ENCODE results near the gene BCL2A1.
"Not testable (repeated sequence)": the region's sequence is repeated elsewhere in the genome, so short reads cannot be mapped to it uniquely, and the experiment has no call there.

BCL2A1 gene

DNA sequence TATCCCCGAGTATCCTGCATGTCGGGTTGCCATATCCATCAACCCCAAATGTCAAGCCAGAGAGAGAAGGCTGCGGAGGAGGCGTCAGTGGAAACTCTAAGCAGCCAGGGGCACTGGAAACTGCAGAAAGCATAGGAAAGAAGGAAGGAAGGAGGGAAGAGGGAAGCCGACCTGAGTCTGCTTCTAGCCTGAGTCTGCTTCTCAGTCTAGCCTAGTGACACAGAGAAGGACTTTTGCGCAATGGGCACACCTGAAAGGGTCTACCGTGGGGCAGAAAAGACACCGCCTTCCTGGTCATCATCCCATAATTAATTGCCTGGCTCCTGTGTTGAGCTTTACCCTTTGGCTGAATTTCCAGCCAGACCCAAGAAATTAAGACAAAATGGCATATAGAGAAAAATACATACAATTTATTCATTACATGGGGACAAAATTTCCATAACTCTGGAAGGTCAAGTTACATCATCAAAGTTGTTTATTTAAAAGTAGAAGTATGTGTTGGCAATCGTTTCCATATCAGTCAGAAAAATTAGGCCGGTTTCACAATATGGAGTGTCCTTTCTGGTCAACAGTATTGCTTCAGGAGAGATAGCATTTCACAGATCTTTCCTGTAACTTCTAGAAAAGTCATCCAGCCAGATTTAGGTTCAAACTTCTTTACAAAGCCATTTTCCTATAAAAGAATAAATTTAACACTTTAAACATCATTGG lies 10.3 kb downstream of the BCL2A1 start:
- DNase-seq (ENCODE audit: low read depth): no peak

DNA sequence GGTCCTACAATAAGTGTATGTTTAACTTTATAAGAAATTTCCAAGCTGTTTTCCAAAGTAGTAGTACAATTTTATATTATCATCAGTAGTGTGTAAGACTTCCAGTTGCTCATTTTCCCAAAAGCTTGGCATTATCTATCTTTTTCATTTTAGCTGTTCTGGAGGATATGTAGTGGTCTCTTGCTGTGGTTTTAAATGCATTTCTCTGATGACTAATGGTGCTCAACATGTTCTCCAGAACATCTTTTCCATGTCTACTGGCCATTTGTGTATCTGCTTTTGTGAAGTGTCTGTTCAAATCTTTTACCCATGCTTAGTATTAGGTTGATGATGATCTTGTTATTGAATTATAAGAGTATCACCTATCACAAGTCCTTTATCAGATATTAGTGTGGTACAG lies 13.3 kb downstream of the BCL2A1 start:
- DNase-seq (ENCODE audit: low read depth): no peak

DNA sequence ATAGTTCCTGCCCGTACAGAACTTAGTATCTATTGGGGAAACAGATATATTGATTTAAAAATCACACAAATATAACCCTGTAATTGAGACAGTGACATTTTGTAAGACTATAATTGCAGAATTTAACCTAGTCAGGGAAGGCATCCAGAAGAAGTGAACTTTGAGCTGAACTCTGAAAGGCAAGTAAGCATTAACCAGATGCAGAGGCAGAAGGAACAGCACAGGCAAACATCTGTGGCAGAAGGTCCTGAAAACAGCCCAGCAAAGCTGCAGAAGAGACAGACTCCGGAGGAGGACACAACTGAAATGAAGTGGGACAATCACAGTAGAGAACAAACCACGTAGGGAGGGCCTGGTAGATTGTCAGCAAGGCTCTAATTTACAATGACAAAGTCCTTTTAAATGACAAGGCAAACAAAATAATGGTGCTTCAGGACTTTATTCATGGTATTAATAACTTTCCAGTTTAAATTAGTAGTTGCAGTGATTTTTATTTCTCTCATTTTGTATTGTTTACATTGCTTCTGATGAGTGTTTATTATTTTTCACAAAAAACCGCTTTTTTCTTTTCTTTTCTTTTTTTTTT lies 14.5 kb downstream of the BCL2A1 start:
- no peak for DNase-seq (ENCODE audit: low read depth)

DNA sequence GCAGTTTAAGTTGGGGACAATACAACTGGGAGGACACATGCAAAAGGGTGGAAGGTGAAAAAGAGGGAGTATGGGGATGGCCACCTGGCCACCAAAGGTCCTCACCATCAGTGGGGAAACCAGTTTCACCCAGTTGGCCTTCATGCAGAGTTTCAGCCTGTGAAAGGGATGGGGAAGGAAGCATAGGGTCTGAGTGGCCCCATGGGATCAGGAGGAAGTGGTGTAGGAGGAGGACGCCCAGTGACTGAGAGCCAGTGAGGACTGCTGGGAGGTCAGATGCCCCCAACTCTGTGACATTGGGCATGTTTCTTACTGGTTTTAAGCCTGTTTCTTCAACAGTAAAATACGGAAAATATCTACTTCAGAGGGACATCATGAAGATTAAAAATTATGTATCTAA lies 16.3 kb downstream of the BCL2A1 start:
- DNase-seq (ENCODE audit: low read depth): no peak

DNA sequence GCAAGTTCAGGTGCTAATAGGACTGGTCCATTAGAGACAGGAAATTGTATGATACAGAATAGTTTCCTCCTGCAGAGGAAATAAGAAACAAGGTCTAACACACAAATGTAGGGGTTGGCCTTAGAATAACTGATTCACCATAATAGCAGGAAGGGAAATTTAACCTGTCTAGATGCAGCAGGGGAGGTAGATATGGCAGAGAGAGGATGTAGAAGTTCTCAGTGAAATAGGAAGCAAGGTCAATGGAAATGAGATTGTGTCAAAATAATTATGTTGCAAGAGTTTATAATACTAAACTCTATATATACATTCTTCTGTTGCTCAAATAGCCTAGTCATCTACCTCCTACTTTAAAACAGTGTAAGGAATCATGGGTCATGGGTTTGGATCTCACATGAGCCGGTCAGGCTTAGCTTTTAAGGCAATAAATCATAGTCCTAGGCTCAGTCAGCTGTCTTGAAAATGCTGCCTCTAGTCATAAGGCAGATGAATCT lies 17.0 kb downstream of the BCL2A1 start:
- DNase-seq (ENCODE audit: low read depth): no peak

DNA sequence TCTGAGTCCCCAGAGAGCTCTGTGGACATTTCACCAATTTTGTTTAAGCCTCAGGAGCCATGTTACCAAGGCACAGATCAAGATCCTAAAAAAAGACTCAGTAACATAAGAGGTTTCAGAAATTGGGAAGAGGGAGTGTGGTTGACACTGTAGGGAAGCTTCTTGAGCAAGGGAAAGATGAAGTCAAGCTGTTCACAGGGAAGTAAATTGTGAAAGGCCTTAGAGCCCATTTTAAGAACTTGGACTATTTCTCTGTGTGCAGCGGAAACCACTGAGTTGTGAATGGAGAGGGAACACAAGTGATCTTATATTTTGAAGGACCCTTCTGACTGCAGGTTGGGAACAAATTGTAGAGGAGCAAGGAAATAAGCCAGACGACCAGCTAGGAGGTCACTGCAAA lies 18.7 kb downstream of the BCL2A1 start:
- DNase-seq (ENCODE audit: low read depth): no peak

DNA sequence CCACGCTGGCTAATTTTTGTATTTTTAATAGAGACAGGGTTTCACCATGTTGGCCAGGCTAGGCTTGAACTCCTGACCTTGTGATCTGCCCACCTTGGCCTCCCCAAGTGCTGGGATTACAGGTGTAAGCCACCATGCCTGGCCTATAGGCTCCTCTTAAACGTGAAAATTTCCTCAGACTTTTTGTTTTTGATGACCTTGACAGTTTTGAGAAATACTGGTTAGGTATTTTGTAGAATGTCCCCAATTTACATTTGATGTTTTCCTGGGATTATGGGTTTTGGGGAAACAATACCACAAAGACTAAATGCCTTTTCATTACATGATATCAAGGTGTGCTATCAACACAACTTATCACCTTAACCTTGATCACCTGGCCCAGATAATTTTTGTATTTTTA lies 20.7 kb downstream of the BCL2A1 start:
- no peak for DNase-seq (ENCODE audit: low read depth)

DNA sequence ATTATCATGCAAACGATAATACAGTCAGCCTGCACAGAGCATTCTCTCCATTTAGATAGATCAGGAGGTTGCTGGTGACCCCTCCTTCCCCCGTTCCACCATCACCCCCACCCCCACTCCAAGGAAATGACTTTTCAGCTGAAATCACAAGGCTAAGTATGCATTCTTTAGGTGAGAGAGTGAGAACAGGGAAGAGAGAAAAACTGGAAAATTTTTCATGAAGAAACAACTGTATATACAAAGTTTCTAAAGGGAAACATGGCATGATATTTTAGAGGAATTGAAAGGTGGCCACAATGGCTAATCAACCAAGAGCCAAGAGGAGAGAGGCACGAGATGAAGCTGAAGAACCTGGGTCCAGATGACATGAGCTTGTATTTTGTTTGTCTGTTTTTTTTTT lies 22.2 kb downstream of the BCL2A1 start:
- DNase-seq (ENCODE audit: low read depth): no peak

DNA sequence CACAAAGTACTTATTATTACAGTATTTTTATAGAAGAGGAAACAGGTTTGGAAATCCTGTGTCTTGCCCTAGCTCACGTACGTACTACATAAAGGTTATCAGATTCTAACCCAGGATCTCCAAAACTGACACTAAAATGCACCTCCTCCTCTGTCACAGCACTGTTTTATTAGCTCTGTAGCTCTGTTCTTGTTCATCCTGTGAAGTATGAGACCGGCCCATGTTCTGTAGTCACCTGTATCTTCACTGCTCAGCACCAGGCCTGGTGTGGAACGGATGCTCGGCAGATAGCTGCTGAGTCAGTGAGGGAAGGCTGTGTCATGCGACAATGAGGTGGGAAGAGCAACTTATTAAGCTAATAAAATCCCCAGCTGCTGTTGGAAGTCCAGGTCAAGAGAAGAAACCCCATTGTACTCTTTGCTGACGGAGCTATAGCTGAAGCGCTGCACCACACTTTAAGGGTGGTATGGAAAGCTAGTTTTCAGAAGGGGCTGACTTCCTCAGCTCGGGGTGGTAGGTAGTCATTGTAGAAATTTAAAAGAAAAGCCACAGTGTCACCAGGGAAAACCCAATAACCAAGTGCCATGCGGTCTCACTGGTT lies 22.8 kb downstream of the BCL2A1 start:
- no peak for DNase-seq (ENCODE audit: low read depth)

DNA sequence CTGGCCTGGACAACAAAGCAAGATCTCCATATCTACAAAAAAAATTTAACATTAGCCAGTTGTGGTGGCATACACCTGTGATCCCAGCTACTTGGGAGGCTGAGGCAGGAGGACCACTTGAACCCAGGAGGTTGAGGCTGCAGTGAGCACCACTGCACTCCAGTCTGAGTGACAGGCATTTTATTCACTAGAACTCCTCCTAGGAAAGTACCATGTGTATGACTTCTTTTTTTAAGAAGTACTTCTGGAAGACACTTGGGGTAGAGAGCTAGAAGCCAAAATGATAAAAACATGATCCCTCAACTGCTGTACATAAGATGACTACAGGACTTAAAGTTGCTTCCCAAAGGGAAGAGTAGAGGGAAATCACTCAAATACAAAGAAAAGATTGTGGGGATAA lies 24.0 kb downstream of the BCL2A1 start:
- no peak for DNase-seq (ENCODE audit: low read depth)

DNA sequence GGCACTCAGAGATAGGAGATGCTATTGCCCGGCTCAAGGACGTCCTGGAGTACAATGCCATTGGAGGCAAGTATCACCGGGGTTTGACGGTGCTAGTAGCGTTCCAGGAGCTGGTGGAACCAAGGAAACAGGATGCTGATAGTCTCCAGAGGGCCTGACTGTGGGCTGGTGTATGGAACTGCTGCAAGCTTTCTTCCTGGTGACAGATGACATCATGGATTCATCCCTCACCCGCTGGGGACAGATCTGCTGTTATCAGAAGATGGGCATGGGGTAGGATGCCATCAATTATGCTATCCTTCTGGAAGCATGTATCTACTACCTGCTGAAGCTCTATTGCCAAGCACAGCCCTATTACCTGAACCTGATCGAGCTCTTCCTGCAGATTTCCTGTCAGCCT lies 26.4 kb downstream of the BCL2A1 start:
- DNase-seq (ENCODE audit: low read depth): no peak

DNA sequence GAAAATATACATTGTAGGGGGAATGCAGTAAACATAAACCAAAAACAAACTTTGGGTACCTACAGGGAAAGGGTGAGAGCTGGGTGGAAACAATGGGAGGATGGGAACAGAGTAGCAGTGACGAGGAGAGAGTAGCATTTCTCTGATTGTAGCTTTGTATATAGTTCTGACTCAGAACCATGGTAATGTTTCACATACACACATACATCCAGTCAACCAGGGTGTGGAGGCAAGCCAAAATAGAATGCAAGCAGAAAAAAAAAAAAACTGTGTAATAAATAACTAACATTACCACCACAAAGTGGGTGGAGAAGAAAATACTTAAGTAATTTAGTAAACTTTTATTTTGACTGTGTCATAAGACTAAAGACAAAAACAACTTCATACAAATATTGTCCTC lies 27.2 kb downstream of the BCL2A1 start:
- DNase-seq (ENCODE audit: low read depth): no peak

DNA sequence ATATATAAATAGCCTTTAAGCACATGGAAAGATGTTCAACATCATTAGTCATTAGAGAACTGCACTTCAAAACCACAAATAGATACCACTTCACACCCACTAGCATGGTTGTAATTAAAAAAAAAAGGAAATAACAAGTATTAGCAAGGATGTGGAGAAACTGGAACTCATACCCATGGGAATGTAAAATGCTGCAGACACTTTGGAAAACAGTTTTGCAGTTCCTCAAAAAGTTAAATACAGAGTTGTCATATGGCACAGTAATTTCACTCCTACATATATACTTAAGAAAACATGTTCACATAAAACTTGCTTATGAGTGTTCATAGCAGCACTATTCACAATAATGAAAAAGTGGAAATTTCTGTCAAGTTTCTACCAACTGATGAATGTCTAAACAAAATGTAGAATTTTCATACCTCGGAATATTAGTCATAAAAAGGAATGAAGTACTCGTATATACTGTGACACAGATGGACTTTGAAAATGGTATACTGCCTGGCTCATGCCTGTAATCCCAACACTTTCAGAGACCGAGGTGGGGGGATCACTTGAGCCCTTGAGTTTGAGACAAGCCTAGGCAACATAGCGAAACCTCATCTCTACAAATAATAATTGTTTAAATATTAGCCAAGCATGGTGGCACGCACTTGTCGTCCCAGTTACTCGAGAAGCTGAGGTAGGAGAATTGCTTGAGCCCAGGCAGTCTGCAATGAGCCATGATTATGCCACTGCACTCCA lies 28.1 kb downstream of the BCL2A1 start:
- DNase-seq (ENCODE audit: low read depth): no peak

DNA sequence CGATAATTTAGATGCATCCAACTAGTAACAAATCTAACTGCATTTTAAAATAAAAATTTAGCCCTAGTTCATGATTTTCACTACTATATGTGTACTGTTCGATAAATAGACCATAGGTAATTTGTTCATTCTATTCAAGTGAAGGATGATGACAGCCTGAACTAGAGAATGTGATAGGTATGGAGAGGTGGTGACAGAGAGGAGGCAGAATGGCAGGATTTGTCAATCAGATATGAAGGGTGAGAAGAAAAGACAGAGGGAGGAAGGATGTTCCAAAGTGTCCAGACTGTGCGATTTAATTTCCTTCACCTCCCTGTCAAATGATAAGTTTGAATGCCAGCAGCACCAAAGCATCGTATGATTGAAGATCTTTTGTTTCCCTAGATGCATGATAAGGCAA lies 31.6 kb downstream of the BCL2A1 start:
- no peak for DNase-seq (ENCODE audit: low read depth)

DNA sequence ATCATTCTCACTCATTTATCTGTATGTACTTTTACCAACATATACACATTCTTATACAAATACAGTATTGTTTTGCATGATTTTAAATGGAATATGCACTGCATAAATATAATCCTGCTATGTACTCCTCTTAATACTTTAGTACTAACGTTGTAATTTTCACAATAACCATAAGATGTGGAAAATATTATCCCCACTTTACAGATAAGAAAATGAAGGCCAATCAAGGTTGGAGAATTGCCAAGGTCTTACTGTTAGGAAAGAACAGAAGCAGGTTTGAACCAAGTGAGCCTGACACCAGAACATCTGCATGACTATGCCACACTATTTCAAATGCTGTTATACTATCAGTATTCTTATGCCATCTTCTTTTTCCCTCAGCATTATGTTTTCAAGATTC lies 32.9 kb downstream of the BCL2A1 start:
- DNase-seq (ENCODE audit: low read depth): no peak

DNA sequence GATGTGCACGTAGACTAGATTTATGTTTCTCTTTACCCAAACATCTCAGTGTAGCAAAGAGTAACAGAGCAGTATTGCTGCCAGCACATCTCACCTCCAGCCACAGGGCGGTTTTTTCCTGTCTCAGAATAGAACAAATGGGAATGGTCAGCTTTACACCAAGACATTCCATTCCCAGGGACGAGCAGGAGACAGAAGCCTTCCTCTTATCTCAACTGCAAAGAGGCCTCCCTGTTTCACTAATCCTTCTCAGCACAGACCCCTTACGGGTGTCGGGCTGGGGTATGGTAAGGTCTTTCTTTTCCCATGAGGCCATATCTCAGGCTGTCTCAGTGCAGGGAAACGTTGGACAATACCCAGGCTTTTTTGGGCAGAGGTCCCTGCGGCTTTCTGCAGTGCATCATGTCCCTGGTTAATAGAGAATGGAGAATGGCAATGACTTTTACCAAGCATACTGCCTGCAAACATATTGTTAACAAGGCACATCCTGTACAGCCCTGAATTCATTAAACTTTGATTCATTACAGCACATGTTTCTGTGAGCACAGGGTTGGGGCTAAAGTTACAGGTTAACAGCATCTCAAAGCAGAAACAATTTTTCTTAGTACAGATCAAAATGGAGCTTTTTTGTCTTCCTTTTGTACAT lies 35.3 kb downstream of the BCL2A1 start:
- not testable (repeated sequence) for DNase-seq (ENCODE audit: low read depth)

DNA sequence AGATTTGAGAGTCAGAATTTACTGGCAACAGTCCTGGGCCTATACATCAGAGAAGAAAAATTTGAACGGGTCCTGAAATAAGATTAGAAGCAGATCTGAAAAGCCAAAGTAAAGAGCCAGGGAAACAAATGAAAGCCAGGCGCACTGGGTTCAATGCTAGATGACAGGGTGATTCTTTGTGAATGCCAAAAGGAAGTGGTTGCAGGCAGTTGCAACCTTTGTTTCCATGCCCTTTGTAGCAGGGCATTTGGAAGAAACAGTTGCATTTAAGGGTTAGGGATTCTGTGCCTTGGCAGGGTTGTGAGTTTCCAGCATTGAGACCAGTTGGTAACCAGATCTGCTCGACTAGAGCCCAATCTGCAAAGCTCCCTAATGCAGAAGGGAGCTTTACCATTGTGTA lies 37.8 kb downstream of the BCL2A1 start:
- DNase-seq (ENCODE audit: low read depth): no peak

DNA sequence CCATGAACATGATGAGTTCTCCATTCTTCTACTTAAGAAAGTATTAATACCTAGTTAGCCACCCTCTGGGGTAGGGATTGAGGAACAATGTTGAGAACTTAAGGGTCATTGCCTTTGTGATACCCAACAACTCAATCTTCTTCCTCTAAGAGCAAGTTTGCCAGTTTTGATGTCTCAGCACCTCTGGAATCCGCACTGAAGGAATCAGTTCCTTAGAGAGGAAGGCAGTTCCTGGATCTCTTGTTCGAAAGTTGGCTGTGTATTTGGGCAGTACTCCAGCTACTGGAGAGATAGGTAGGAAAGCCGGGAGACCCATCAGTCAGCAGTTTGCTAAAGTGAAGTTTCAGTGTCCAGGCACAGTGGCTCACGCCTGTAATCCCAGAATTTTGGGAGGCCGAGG lies 38.5 kb downstream of the BCL2A1 start:
- DNase-seq (ENCODE audit: low read depth): no peak

DNA sequence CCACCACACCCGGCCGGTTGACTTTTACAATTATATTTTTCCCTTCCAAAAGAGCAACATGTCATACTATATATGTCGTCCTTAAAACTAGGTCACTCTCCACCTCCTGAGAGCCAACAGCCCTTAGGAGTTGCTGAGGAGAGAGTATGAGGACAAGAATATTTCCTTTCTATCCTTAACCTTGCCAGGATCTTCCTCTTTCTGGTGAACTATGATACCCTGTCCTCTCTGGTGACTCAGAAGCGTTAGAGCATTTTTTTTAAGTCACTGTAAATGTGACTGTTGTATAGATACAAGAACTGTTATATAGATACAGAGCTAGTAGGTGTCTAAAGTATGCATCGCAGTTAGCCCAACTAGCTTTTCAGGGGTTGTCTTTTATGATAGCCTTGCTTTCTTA lies 40.5 kb downstream of the BCL2A1 start:
- DNase-seq (ENCODE audit: low read depth): no peak

DNA sequence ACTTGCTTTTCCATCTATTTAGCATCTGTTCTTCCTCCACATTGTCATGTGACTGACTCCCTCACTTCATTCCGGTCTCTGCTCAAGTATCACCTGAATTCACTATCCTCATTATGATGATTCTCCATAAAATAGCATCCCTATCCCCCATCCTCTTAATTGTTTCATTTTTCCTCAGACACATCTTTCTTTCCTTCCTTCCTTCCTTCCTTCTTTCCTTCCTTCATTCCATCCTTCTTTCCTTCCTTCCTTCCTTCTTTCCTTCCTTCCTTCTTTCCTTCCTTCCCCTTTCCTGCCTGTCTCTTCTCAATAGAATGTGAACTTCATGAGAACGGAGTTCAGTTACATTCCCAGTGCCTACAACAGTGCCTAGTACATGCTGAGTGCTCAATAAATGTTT lies 41.6 kb downstream of the BCL2A1 start:
- no peak for DNase-seq (ENCODE audit: low read depth)

DNA sequence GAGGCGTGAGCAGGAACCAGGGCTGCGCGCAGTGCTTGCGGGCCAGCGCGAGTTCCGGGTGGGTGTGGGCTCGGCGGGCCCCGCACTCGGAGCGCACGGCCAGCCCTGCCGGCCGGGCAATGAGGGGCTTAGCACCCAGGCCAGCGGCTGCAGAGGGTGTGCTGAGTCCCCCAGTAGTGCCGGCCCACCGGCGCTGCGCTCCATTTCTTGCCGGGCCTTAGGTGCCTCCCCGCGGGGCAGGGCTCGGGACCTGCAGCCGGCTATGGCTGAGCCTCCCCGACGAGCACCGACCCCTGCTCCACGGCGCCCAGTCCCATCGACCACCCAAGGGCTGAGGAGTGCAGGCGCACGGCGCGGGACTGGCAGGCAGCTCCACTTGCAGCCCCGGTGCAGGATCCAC lies 44.9 kb downstream of the BCL2A1 start:
- not testable (repeated sequence) for DNase-seq (ENCODE audit: low read depth)

DNA sequence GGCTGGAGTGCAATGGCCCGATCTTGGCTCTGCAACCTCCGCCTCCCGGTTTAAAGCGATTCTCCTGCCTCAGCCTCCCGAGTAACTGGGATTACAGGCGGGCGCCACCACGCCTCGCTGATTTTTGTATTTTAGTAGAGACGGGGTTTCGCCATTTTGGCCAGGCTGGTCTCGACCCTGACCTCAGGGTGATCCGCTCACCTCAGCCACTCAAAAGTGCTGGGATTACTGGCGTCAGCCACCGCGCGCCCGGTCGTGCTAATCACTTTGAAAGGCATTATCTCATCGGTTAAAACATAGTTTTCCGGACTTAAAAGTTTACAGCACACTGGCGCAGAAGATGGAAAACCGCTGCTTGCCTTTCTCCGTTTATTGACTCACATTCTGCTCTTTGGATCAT lies 46.6 kb downstream of the BCL2A1 start:
- DNase-seq (ENCODE audit: low read depth): no peak
